K562 (cell line): ENCODE measurements around the gene SPATA2. TPM values are rescaled to one million over a fixed set of nuclear protein-coding genes. Genes with fewer than 3 reads are reported as not detected.

Experiments
- BRD9 ChIP-seq: fragments of 450-650 bp; IDR thresholded peaks from 2 replicates; pipeline ENCODE4 v1.6.1; 2018; ENCODE audit warnings: low read depth; ENCODE audit not compliant: partially characterized antibody
- CBX3 ChIP-seq, 2 experiments: IDR thresholded peaks; 1 replicate in 1 of 2; 2 replicates in 1 of 2; pipeline ENCODE4 v1.6.1; 2012; ENCODE audit warnings: inconsistent platforms in 2 of 2, low read length in 2 of 2, borderline replicate concordance in 1 of 2, control low read depth in 1 of 2
- ERF ChIP-seq: fragments of 450-650 bp; formaldehyde crosslinking; IDR thresholded peaks from 2 replicates; pipeline ENCODE4 v1.4.0; 2020; ENCODE audit warnings: mild to moderate bottlenecking, mixed read lengths
- NCOR1 ChIP-seq: fragments of 450-650 bp; IDR thresholded peaks from 2 replicates; pipeline ENCODE4 v1.6.1; 2016; ENCODE audit warnings: mild to moderate bottlenecking, moderate library complexity
- NONO ChIP-seq, 2 experiments: fragments of 200-400 bp in 1 of 2; fragments of 450-650 bp in 1 of 2; formaldehyde crosslinking in 1 of 2; IDR thresholded peaks; 2 replicates each; pipeline ENCODE4 v1.6.1; 2017; ENCODE audit warnings: low read depth in 2 of 2, mild to moderate bottlenecking in 2 of 2, moderate library complexity in 2 of 2, low read length in 1 of 2
- RBM15 ChIP-seq: fragments of 200-400 bp; formaldehyde crosslinking; IDR thresholded peaks from 2 replicates; pipeline ENCODE4 v1.6.1; 2018; ENCODE audit warnings: mild to moderate bottlenecking, low read length, moderate library complexity; ENCODE audit not compliant: insufficient read depth
- SAFB2 ChIP-seq: fragments of 200-400 bp; formaldehyde crosslinking; IDR thresholded peaks from 2 replicates; pipeline ENCODE4 v1.6.1; 2018; ENCODE audit warnings: borderline replicate concordance, low read length, low read depth, moderate library complexity; ENCODE audit not compliant: severe bottlenecking
- SLC30A9 ChIP-seq: fragments of 250-450 bp; sonication (Bioruptor Pico); IDR thresholded peaks from 2 replicates; pipeline ENCODE4 v1.8.0; 2022; ENCODE audit warnings: mild to moderate bottlenecking, moderate library complexity
- SMARCA5 ChIP-seq: fragments of 450-650 bp; IDR thresholded peaks from 2 replicates; pipeline ENCODE4 v1.6.1; 2016
- TSC22D4 ChIP-seq: fragments of 450-650 bp; IDR thresholded peaks from 2 replicates; pipeline ENCODE4 v1.6.1; 2016; ENCODE audit warnings: missing genetic modification characterization, missing biosample characterization, control low read depth
- ZNF384 ChIP-seq: IDR thresholded peaks from 2 replicates; pipeline ENCODE4 v1.6.1; 2012; ENCODE audit warnings: low read depth, low read length, improper control_type of control experiment
- ZNF445 ChIP-seq: fragments of 250-450 bp; sonication (Bioruptor Pico); IDR thresholded peaks from 2 replicates; pipeline ENCODE4 v1.4.0; 2020; ENCODE audit warnings: low read depth, mild to moderate bottlenecking, moderate library complexity
- ZNF75A ChIP-seq: fragments of 450-650 bp; formaldehyde crosslinking; IDR thresholded peaks from 2 replicates; pipeline ENCODE4 v1.4.0; 2020; ENCODE audit warnings: mild to moderate bottlenecking
- polyA plus RNA-seq, 8 experiments: library from polyadenylated mRNA; depleted of rRNA in 4 of 8; stranded (reverse) in 5 of 8; unstranded in 3 of 8; fragments of >200 nt; fragmentation: Nextera tagmentation in 2 of 8; fragmentation: Illumina TruSeq in 1 of 8; extraction: Ambion mirVana in 2 of 8; extraction: Trizol in 1 of 8; gene quantifications; 2 replicates each; pipeline versions ENCODE4 v1.2.1 to v1.2.3, GENCODE V29; 2011 to 2014; ENCODE audit warnings: inconsistent platforms in 1 of 8, missing spikeins in 1 of 8
- total RNA-seq, 7 experiments: library from RNA; depleted of rRNA in 6 of 7; stranded (reverse); fragments of >200 nt in 6 of 7; fragmentation: Illumina TruSeq in 2 of 7; extraction: Trizol in 2 of 7; gene quantifications; 2 replicates each; pipeline versions ENCODE4 v1.2.1 to v1.2.3, GENCODE V29; 2011 to 2021; ENCODE audit warnings: low replicate concordance in 1 of 7
- TF ChIP-seq, protein P1 (sequence below): fragments of 250-450 bp; sonication (Bioruptor Pico); IDR thresholded peaks from 2 replicates; pipeline ENCODE4 v1.9.0; 2021; ENCODE audit warnings: mild to moderate bottlenecking
- TF ChIP-seq, protein P2 (sequence below), 3 experiments: IDR thresholded peaks in 2 of 3; conservative IDR thresholded peaks in 1 of 3; 2 replicates each; pipeline ENCODE4 v1.5.1; 2011 to 2012; ENCODE audit warnings: low read length in 3 of 3, mild to moderate bottlenecking in 3 of 3, control low read depth in 2 of 3, improper control_type of control experiment in 1 of 3, inconsistent platforms in 1 of 3, low read depth in 1 of 3, mixed read lengths in 1 of 3, moderate library complexity in 1 of 3; ENCODE audit not compliant: insufficient read depth in 2 of 3
- TF ChIP-seq, protein P3 (sequence below): fragments of 450-650 bp; IDR thresholded peaks from 2 replicates; pipeline ENCODE4 v1.6.1; 2014; ENCODE audit warnings: low read depth, mild to moderate bottlenecking, moderate library complexity, borderline replicate concordance

Gene SPATA2
- total and polyA plus RNA-seq, 9 of the 15 experiments (the other 6 are each of a cell fraction or from before 2014, with no cell fraction given), result 0.46 to 8.2 (median 2.7) TPM

DNA sequence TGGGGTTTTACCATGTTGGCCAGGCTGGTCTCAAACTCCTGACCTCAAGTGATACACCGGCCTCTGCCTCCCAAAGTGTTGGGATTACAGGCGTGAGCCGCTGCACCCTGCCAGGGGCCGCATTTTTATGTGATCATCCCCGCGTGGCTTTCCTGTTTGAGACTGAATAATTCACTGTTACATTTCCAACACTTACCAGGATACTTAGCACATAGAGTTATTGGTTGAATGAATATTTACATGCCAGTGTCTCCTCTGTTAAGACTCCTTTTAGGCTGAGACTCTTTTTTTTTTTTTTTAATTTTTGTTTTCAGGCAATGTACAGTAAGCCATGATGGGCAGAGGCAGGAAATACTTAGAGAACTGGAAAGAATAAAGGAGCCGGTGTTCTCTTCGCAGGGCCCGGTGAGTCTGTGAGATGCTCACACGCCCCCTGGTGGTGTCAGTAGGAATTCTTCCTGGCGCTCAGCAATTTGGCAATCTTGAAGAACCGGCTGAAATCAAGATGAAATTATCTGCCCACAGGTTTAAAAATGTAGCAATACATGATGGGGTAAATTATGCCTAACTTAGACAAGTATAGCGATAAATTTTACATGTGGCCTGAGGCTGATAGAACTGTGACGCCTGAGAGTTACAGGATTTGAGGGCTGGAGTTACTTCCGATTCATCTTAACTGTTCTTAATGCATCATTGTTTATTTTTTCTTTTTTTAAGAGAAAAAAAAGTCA, 13.2 kb upstream of the SPATA2 start (continued):
- TF ChIP-seq ZNF445 (CRISPR knock-in tag) (no peak), ZNF75A (CRISPR knock-in tag) (no peak), SMARCA5 (no peak), SLC30A9 (CRISPR knock-in tag) (no peak), NONO (IDR thresholded peaks at IDR 0.05; ENCODE audit: low read depth in 2 of 2, low read length in 1 of 2) (no peak), CBX3 (IDR thresholded peaks at IDR 0.05; ENCODE audit: borderline replicate concordance in 1 of 2, low read length in 2 of 2) (0 out of 3 replicates have a peak, but pooled peaks of 1 of the 2 experiments have one; percentile 12), SAFB2 (no peak), ZNF384 (peak; percentile 23; the same call in 1 of the 2 replicates), TSC22D4 (no peak), RBM15 (no peak), ERF (no peak), BRD9 (peak; percentile 44), NCOR1 (no peak)
- TF ChIP-seq, protein P1, sequence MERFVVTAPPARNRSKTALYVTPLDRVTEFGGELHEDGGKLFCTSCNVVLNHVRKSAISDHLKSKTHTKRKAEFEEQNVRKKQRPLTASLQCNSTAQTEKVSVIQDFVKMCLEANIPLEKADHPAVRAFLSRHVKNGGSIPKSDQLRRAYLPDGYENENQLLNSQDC, result no peak
- TF ChIP-seq, protein P2, sequence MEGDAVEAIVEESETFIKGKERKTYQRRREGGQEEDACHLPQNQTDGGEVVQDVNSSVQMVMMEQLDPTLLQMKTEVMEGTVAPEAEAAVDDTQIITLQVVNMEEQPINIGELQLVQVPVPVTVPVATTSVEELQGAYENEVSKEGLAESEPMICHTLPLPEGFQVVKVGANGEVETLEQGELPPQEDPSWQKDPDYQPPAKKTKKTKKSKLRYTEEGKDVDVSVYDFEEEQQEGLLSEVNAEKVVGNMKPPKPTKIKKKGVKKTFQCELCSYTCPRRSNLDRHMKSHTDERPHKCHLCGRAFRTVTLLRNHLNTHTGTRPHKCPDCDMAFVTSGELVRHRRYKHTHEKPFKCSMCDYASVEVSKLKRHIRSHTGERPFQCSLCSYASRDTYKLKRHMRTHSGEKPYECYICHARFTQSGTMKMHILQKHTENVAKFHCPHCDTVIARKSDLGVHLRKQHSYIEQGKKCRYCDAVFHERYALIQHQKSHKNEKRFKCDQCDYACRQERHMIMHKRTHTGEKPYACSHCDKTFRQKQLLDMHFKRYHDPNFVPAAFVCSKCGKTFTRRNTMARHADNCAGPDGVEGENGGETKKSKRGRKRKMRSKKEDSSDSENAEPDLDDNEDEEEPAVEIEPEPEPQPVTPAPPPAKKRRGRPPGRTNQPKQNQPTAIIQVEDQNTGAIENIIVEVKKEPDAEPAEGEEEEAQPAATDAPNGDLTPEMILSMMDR (IDR thresholded peaks at IDR 0.05 in 2 of 3, conservative IDR thresholded peaks at IDR 0.05 in 1 of 3; ENCODE audit: insufficient read depth in 2 of 3, low read depth in 1 of 3, low read length in 3 of 3), result peak; percentile 85 to 95 (median 91)
- TF ChIP-seq, protein P3, sequence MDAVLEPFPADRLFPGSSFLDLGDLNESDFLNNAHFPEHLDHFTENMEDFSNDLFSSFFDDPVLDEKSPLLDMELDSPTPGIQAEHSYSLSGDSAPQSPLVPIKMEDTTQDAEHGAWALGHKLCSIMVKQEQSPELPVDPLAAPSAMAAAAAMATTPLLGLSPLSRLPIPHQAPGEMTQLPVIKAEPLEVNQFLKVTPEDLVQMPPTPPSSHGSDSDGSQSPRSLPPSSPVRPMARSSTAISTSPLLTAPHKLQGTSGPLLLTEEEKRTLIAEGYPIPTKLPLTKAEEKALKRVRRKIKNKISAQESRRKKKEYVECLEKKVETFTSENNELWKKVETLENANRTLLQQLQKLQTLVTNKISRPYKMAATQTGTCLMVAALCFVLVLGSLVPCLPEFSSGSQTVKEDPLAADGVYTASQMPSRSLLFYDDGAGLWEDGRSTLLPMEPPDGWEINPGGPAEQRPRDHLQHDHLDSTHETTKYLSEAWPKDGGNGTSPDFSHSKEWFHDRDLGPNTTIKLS, result no peak
